ENCODE measurements around the gene ZNF189.

The ZNF189 gene

GRCh38 chr9:101418518-101419430 is 20.1 kb downstream of the ZNF189 start:
- no peak for DNase-seq (ENCODE audit: low spot score)

- DNase-seq (ENCODE audit: low spot score), result no peak
Measured at GRCh38 chr9:101419863-101420262, 21.2 kb downstream of the ZNF189 start.

GRCh38 chr9:101421653-101422065 is 23.0 kb downstream of the ZNF189 start:
- no peak for DNase-seq (ENCODE audit: low spot score)

GRCh38 chr9:101427358-101427757 is 28.7 kb downstream of the ZNF189 start:
- no peak for DNase-seq (ENCODE audit: low spot score)

GRCh38 chr9:101427957-101428655 is 29.5 kb downstream of the ZNF189 start:
- DNase-seq (ENCODE audit: low spot score), result no peak

GRCh38 chr9:101428909-101429308 is 30.3 kb downstream of the ZNF189 start:
- DNase-seq (ENCODE audit: low spot score), result no peak

GRCh38 chr9:101429736-101430135 is 31.1 kb downstream of the ZNF189 start:
- no peak for DNase-seq (ENCODE audit: low spot score)

- no peak for DNase-seq (ENCODE audit: low spot score)
Measured at GRCh38 chr9:101432171-101432570, 33.5 kb downstream of the ZNF189 start.

- DNase-seq (ENCODE audit: low spot score), result no peak
Measured at GRCh38 chr9:101432740-101433139, 34.1 kb downstream of the ZNF189 start.

GRCh38 chr9:101433229-101433628 is 34.6 kb downstream of the ZNF189 start:
- DNase-seq (ENCODE audit: low spot score), result no peak

GRCh38 chr9:101434998-101435397 is 36.3 kb downstream of the ZNF189 start:
- no peak for DNase-seq (ENCODE audit: low spot score)

GRCh38 chr9:101435601-101436079 is 37.0 kb downstream of the ZNF189 start, which contains the start of gene ALDOB:
Gene ALDOB, minus strand, starts transcription at chr9:101435774. Its CDS starts 4,887 bp downstream, at chr9:101430887.
- DNase-seq (ENCODE audit: low spot score), result no peak

- DNase-seq (ENCODE audit: low spot score), result no peak
Measured at GRCh38 chr9:101437806-101438232, 39.2 kb downstream of the ZNF189 start.

GRCh38 chr9:101438523-101438922 is 39.9 kb downstream of the ZNF189 start:
- DNase-seq (ENCODE audit: low spot score), result no peak

- no peak for DNase-seq (ENCODE audit: low spot score)
Measured at GRCh38 chr9:101440714-101441230, 42.1 kb downstream of the ZNF189 start.

GRCh38 chr9:101442318-101442717 is 43.7 kb downstream of the ZNF189 start:
- no peak for DNase-seq (ENCODE audit: low spot score)

- DNase-seq (ENCODE audit: low spot score), result no peak
Measured at GRCh38 chr9:101442736-101443135, 44.1 kb downstream of the ZNF189 start.

GRCh38 chr9:101443364-101443771 is 44.7 kb downstream of the ZNF189 start:
- no peak for DNase-seq (ENCODE audit: low spot score)

GRCh38 chr9:101445353-101446029 is 46.8 kb downstream of the ZNF189 start:
- no peak for DNase-seq (ENCODE audit: low spot score)

- no peak for DNase-seq (ENCODE audit: low spot score)
Measured at GRCh38 chr9:101446732-101447131, 48.1 kb downstream of the ZNF189 start.

- DNase-seq (ENCODE audit: low spot score), result no peak
Measured at GRCh38 chr9:101448680-101449070, 50.0 kb downstream of the ZNF189 start.

- peak; percentile 47 for DNase-seq (ENCODE audit: low spot score)
Measured at GRCh38 chr9:101449071-101449721, 50.5 kb downstream of the ZNF189 start.
